HepG2 (cell line): ENCODE results near the gene ITGA7. TPM values are rescaled to one million over a fixed set of nuclear protein-coding genes. Genes with fewer than 3 reads are reported as not detected.

Experiments
- CEBPB ChIP-seq: IDR thresholded peaks from 2 replicates; pipeline ENCODE4 v1.6.1; 2011; ENCODE audit warnings: low read depth, low read length, improper control_type of control experiment, borderline replicate concordance
- ERF ChIP-seq: IDR thresholded peaks from 2 replicates; pipeline ENCODE4 v1.6.1; 2018; ENCODE audit warnings: missing biosample characterization, missing genetic modification reagents
- FOXO1 ChIP-seq: sonication (generic); formaldehyde crosslinking; IDR thresholded peaks from 2 replicates; pipeline ENCODE4 v1.4.0; 2020; ENCODE audit warnings: missing genetic modification reagents
- MTF2 ChIP-seq: sonication (generic); formaldehyde crosslinking; IDR thresholded peaks from 2 replicates; pipeline ENCODE4 v1.5.0; 2020; ENCODE audit warnings: missing genetic modification reagents, borderline replicate concordance
- RFX3 ChIP-seq: IDR thresholded peaks from 2 replicates; pipeline ENCODE4 v1.6.1; 2016; ENCODE audit warnings: missing biosample characterization, missing genetic modification reagents
- RXRB ChIP-seq: IDR thresholded peaks from 2 replicates; pipeline ENCODE4 v1.6.1; 2016; ENCODE audit warnings: borderline replicate concordance, missing genetic modification reagents, missing compliant biosample characterization
- SATB2 ChIP-seq: sonication (generic); formaldehyde crosslinking; IDR thresholded peaks from 2 replicates; pipeline ENCODE4 v1.5.0; 2020; ENCODE audit warnings: missing genetic modification reagents
- SIN3B ChIP-seq: fragments of 150-350 bp; IDR thresholded peaks from 2 replicates; pipeline ENCODE4 v1.6.1; 2014; ENCODE audit warnings: low read length
- SMARCC2 ChIP-seq: fragments of 450-650 bp; IDR thresholded peaks from 2 replicates; pipeline ENCODE4 v1.6.1; 2017; ENCODE audit warnings: antibody characterized with exemption, mild to moderate bottlenecking
- SNRNP70 ChIP-seq: fragments of 200-400 bp; formaldehyde crosslinking; IDR thresholded peaks from 2 replicates; pipeline ENCODE4 v1.6.1; 2017; ENCODE audit warnings: mild to moderate bottlenecking, low read depth, low read length, moderate library complexity
- ZC3H13 ChIP-seq: sonication (generic); formaldehyde crosslinking; IDR thresholded peaks from 2 replicates; pipeline ENCODE4 v1.8.1; 2023; ENCODE audit warnings: mild to moderate bottlenecking, missing genetic modification reagents, moderate library complexity
- ZFX ChIP-seq: sonication (generic); formaldehyde crosslinking; IDR thresholded peaks from 2 replicates; pipeline ENCODE4 v1.4.0; 2020; ENCODE audit warnings: mild to moderate bottlenecking, low read depth, missing genetic modification reagents, moderate library complexity
- ZNF12 ChIP-seq: sonication (generic); formaldehyde crosslinking; IDR thresholded peaks from 2 replicates; pipeline ENCODE4 v1.5.0; 2020; ENCODE audit warnings: missing genetic modification reagents
- ZNF350 ChIP-seq: sonication (generic); formaldehyde crosslinking; IDR thresholded peaks from 2 replicates; pipeline ENCODE4 v1.4.0; 2020; ENCODE audit warnings: mild to moderate bottlenecking, low read depth, missing genetic modification reagents, borderline replicate concordance
- ZNF501 ChIP-seq: sonication (generic); formaldehyde crosslinking; IDR thresholded peaks from 2 replicates; pipeline ENCODE4 v1.5.1; 2020; ENCODE audit warnings: mild to moderate bottlenecking, moderate library complexity, missing genetic modification reagents
- ZNF564 ChIP-seq: sonication (generic); formaldehyde crosslinking; IDR thresholded peaks from 2 replicates; pipeline ENCODE4 v1.8.1; 2023; ENCODE audit warnings: mild to moderate bottlenecking, missing genetic modification reagents
- ZNF572 ChIP-seq: sonication (generic); formaldehyde crosslinking; IDR thresholded peaks from 2 replicates; pipeline ENCODE4 v1.5.1; 2020; ENCODE audit warnings: mild to moderate bottlenecking, missing genetic modification reagents
- ZNF780A ChIP-seq: sonication (generic); formaldehyde crosslinking; IDR thresholded peaks from 2 replicates; pipeline ENCODE4 v1.8.0; 2022; ENCODE audit warnings: mild to moderate bottlenecking, missing genetic modification reagents, moderate library complexity
- polyA plus RNA-seq, 8 experiments: library from polyadenylated mRNA; depleted of rRNA in 3 of 8; stranded (reverse) in 7 of 8; unstranded in 1 of 8; fragments of >200 nt; fragmentation: Illumina TruSeq in 4 of 8; extraction: Trizol in 4 of 8; gene quantifications; 2 replicates each; pipeline versions ENCODE4 v1.2.1 to v1.2.3, GENCODE V29; 2011 to 2016; ENCODE audit warnings: low read depth in 4 of 8, missing spikeins in 1 of 8, mixed read lengths in 1 of 8; ENCODE audit not compliant: insufficient read depth in 1 of 8
- total RNA-seq, 5 experiments: library from RNA; depleted of rRNA; stranded (reverse); fragments of >200 nt; fragmentation: Illumina TruSeq; extraction: Trizol; gene quantifications; 2 replicates each; pipeline ENCODE4 v1.2.3, GENCODE V29; 2016; ENCODE audit warnings: low read depth in 1 of 5
- TF ChIP-seq, protein P1 (sequence below): sonication (generic); formaldehyde crosslinking; IDR thresholded peaks from 2 replicates; pipeline ENCODE4 v1.8.0; 2022; ENCODE audit warnings: mild to moderate bottlenecking, missing genetic modification reagents, moderate library complexity
- TF ChIP-seq, protein P2 (sequence below): sonication (generic); formaldehyde crosslinking; IDR thresholded peaks from 2 replicates; pipeline ENCODE4 v1.9.0; 2022; ENCODE audit warnings: low read depth, missing genetic modification reagents
- TF ChIP-seq, protein P3 (sequence below): sonication (generic); formaldehyde crosslinking; IDR thresholded peaks from 2 replicates; pipeline ENCODE4 v1.8.1; 2023; ENCODE audit warnings: mild to moderate bottlenecking, missing genetic modification reagents
- TF ChIP-seq, protein P4 (sequence below): sonication (generic); formaldehyde crosslinking; IDR thresholded peaks from 2 replicates; pipeline ENCODE4 v1.5.0; 2020; ENCODE audit warnings: mild to moderate bottlenecking, missing genetic modification reagents

ITGA7 gene
- total and polyA plus RNA-seq, 2 of the 13 experiments (the other 11 are each of a cell fraction or from before 2014, with no cell fraction given), result 0.65 to 0.75 TPM

DNA sequence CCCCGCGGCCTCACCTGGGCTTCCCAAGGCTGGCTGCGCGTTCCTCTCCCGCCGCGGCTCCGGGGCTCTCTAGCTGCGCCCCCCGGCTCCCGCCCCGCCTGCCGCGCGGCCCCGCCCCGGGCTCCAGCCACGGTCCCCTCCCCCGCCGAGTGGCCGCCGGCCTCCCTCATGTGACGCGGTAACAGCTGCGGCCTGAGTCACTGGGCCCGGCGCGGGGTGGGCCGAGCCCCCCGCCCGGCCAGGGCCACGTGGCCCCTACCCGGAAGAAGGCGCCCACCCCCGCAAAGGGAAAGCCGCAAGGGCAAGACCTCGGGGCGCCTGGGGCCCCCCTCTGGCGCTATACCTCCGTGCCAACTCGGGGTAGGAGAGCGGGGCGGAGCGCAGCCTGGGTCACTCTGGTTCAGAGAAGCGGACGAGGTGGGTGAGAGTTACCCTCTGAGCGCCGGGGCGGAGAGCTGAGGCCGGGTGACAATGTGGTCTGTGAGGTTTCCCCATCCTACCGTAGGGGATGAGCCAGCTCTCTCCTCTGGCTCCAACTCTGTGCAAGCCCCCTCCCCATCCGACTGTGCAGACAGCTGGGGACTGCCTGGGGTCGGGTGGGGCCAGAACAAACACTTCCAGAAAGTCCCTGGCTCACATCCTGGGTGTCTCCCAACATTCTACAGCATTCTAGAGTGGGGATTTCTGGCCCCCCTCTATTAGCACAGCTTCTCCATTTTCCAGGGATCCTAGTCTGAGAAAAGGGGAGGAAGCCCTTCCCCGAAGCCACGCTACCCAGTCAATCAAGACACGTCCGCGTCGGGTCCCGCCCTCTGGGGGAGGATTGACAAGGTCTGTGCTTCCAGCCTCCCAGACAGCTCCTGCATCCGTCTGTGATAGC, 21.5 kb upstream of the ITGA7 start, which contains the start of gene CD63 (continued):
- TF ChIP-seq SMARCC2 (no peak), RXRB (CRISPR knock-in tag) (0 out of 2 replicates have a peak, but pooled peaks have one; percentile 27), SIN3B (no peak), ZNF572 (CRISPR knock-in tag) (no peak), CEBPB (no peak), ZC3H13 (CRISPR knock-in tag) (peak; percentile 43; the same call in 1 of the 2 replicates), SATB2 (CRISPR knock-in tag) (no peak), SNRNP70 (no peak), ZNF564 (CRISPR knock-in tag) (peak; percentile 41; the same call in 1 of the 2 replicates), ZNF350 (CRISPR knock-in tag) (no peak), MTF2 (CRISPR knock-in tag) (no peak), ZNF501 (CRISPR knock-in tag) (peak; percentile 43), ZFX (CRISPR knock-in tag) (peak; percentile 87), ERF (CRISPR knock-in tag) (no peak), ZNF12 (CRISPR knock-in tag) (0 out of 2 replicates have a peak, but pooled peaks have one; percentile 30), RFX3 (CRISPR knock-in tag) (no peak), ZNF780A (CRISPR knock-in tag) (0 out of 2 replicates have a peak, but pooled peaks have one; percentile 38), FOXO1 (CRISPR knock-in tag) (no peak)
- TF ChIP-seq, protein P1, sequence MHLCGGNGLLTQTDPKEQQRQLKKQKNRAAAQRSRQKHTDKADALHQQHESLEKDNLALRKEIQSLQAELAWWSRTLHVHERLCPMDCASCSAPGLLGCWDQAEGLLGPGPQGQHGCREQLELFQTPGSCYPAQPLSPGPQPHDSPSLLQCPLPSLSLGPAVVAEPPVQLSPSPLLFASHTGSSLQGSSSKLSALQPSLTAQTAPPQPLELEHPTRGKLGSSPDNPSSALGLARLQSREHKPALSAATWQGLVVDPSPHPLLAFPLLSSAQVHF (CRISPR knock-in tag), result no peak
- TF ChIP-seq, protein P2, sequence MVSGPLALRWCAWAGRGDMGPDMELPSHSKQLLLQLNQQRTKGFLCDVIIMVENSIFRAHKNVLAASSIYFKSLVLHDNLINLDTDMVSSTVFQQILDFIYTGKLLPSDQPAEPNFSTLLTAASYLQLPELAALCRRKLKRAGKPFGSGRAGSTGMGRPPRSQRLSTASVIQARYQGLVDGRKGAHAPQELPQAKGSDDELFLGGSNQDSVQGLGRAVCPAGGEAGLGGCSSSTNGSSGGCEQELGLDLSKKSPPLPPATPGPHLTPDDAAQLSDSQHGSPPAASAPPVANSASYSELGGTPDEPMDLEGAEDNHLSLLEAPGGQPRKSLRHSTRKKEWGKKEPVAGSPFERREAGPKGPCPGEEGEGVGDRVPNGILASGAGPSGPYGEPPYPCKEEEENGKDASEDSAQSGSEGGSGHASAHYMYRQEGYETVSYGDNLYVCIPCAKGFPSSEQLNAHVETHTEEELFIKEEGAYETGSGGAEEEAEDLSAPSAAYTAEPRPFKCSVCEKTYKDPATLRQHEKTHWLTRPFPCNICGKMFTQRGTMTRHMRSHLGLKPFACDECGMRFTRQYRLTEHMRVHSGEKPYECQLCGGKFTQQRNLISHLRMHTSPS (CRISPR knock-in tag), result no peak
- TF ChIP-seq, protein P3, sequence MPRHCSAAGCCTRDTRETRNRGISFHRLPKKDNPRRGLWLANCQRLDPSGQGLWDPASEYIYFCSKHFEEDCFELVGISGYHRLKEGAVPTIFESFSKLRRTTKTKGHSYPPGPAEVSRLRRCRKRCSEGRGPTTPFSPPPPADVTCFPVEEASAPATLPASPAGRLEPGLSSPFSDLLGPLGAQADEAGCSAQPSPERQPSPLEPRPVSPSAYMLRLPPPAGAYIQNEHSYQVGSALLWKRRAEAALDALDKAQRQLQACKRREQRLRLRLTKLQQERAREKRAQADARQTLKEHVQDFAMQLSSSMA, result 0 out of 2 replicates have a peak, but pooled peaks have one; percentile 40
- TF ChIP-seq, protein P4, sequence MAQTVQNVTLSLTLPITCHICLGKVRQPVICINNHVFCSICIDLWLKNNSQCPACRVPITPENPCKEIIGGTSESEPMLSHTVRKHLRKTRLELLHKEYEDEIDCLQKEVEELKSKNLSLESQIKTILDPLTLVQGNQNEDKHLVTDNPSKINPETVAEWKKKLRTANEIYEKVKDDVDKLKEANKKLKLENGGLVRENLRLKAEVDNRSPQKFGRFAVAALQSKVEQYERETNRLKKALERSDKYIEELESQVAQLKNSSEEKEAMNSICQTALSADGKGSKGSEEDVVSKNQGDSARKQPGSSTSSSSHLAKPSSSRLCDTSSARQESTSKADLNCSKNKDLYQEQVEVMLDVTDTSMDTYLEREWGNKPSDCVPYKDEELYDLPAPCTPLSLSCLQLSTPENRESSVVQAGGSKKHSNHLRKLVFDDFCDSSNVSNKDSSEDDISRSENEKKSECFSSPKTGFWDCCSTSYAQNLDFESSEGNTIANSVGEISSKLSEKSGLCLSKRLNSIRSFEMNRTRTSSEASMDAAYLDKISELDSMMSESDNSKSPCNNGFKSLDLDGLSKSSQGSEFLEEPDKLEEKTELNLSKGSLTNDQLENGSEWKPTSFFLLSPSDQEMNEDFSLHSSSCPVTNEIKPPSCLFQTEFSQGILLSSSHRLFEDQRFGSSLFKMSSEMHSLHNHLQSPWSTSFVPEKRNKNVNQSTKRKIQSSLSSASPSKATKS (CRISPR knock-in tag), result 0 out of 2 replicates have a peak, but pooled peaks have one; percentile 79
